Activated CD4-positive, alpha-beta T cell treated with anti-CD3 and anti-CD28 coated beads for 36 hours (primary cell): ENCODE results near the gene CPXM2. TPM values are rescaled to one million over a fixed set of nuclear protein-coding genes. Genes with fewer than 3 reads are reported as not detected.

Experiments used
- ATAC-seq: fragments of 200-7000 bp; cut with Tn5 transposase; one replicate; pipeline ENCODE4 v1.10.0; 2021; ENCODE audit warnings: mild to moderate bottlenecking, moderate library complexity
- CTCF ChIA-PET: fragments of 350-600 bp; sonication (Branson Sonifier 250); formaldehyde crosslinking; loops from one replicate; lab custom pipeline; 2021; ENCODE audit warnings: antibody characterized with exemption; lab: Charles Lee
- POLR2A ChIA-PET: fragments of 350-600 bp; sonication (Branson Sonifier 250); formaldehyde crosslinking; loops from one replicate; lab custom pipeline; 2021; ENCODE audit warnings: antibody characterized with exemption, inconsistent platforms; lab: Charles Lee
- DNase-seq: peaks from one replicate; pipeline ENCODE4 v3.0.0-alpha.2; 2020
- H3K27ac Mint-ChIP-seq: one replicate; pipeline ENCODE4 v1.8.0; 2021; ENCODE audit warnings: mixed read lengths
- H3K27me3 Mint-ChIP-seq: one replicate; pipeline ENCODE4 v1.8.0; 2021; ENCODE audit warnings: mixed read lengths
- H3K36me3 Mint-ChIP-seq: one replicate; pipeline ENCODE4 v1.8.0; 2021; ENCODE audit warnings: low read depth, mixed read lengths
- H3K4me1 Mint-ChIP-seq: one replicate; pipeline ENCODE4 v1.8.0; 2021; ENCODE audit warnings: mixed read lengths
- H3K4me3 Mint-ChIP-seq: one replicate; pipeline ENCODE4 v1.8.0; 2021; ENCODE audit warnings: mild to moderate bottlenecking, moderate library complexity, mixed read lengths
- H3K9me3 Mint-ChIP-seq: one replicate; pipeline ENCODE4 v1.8.0; 2021; ENCODE audit warnings: low read depth, mixed read lengths
- intact Hi-C, 2 experiments: fragments of 100-400 bp; cut with DNase I in 1 of 2; cut with micrococcal nuclease in 1 of 2; formaldehyde crosslinking; loops; one replicate each; pipeline versions ENCODE4 v1.14.2 to v1.15.1; 2022 to 2024; cut with DNase I, micrococcal nuclease
- total RNA-seq, 2 experiments: library from RNA; stranded (reverse); gene quantifications; one replicate each; pipeline ENCODE4 v1.2.3, GENCODE V29; 2021

The CPXM2 gene
- total RNA-seq, 2 experiments from 2014 or later: not detected

GRCh38 chr10:123717336-123717735, 174.3 kb downstream of the CPXM2 start:
- intact Hi-C loops: no loop called here
- Mint-ChIP-seq H3K4me3 (no peak overlapping the region), H3K9me3 (peaks cover 2% of the 10 kb centered on the region), H3K4me1 (no peaks in the 10 kb centered on the region), H3K27me3 (peaks cover 8% of the 10 kb centered on the region), H3K27ac (no peak overlapping the region), H3K36me3 (no peaks in the 10 kb centered on the region)
- ATAC-seq (no peak), DNase-seq (no peak)
- ChIA-PET POLR2A (no interaction called here), CTCF (no interaction called here)

DNA sequence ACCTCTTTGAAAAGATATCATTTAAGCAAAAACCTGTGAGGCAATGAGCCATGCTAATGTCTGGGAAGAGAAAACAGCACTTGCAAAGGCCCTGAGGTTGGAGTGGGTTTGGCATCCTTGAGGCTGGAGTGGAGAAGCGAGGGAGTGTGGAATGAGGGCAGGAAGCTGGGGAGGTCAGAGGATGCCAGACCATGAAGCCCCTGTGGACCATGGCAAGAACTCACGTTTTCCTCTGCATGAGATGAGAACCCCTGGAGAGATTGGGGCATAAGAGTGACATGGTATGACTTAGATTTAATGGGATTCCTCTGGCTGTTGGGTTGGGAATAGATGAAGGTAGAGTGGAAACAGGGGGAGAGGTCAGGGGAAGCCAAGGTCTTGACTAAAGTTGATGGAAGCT, 176.1 kb downstream of the CPXM2 start:
- no peaks in the 10 kb centered on the region for H3K36me3 Mint-ChIP-seq
- no peak for ATAC-seq
- H3K4me3 Mint-ChIP-seq: no peak overlapping the region
- ChIA-PET CTCF (no interaction called here), POLR2A (no interaction called here)
- intact Hi-C loops: no loop called here
- H3K27ac Mint-ChIP-seq: no peak overlapping the region
- peaks cover 5% of the 10 kb centered on the region for H3K27me3 Mint-ChIP-seq
- H3K4me1 Mint-ChIP-seq: no peaks in the 10 kb centered on the region
- peaks cover 2% of the 10 kb centered on the region for H3K9me3 Mint-ChIP-seq
- no peak for DNase-seq

DNA sequence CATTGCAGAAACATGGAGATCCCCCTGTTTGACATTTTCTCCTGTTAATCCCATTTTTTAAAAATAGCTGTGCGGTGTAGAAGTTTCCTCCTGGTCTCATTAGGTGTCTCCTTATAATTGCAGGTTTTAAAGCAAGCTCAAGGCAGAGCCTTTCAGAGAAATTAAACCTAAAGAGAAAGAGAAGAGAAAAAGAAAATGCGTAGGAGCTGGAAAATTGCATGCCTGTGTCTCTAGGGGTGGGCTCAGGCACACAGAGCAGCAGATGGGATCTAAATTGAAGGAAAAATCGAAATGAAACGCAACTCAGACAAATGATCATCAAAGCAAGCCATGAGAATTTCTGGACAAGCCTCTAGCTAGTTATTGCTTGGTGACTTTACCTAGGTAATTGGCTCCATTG, 185.4 kb downstream of the CPXM2 start:
- Mint-ChIP-seq H3K4me3 (no peak overlapping the region), H3K4me1 (no peaks in the 10 kb centered on the region), H3K9me3 (no peaks in the 10 kb centered on the region), H3K36me3 (no peaks in the 10 kb centered on the region), H3K27me3 (peaks cover 8% of the 10 kb centered on the region), H3K27ac (no peak overlapping the region)
- CTCF ChIA-PET: no interaction called here
- POLR2A ChIA-PET: no interaction called here
- ATAC-seq: no peak
- intact Hi-C loops: no loop called here
- no peak for DNase-seq

GRCh38 chr10:123704812-123705211, 186.8 kb downstream of the CPXM2 start:
- ChIA-PET POLR2A (no interaction called here), CTCF (no interaction called here)
- ATAC-seq: no peak
- peaks cover 8% of the 10 kb centered on the region for H3K27me3 Mint-ChIP-seq
- H3K4me1 Mint-ChIP-seq: no peaks in the 10 kb centered on the region
- no peaks in the 10 kb centered on the region for H3K36me3 Mint-ChIP-seq
- no peak for DNase-seq
- no peak overlapping the region for H3K27ac Mint-ChIP-seq
- no peaks in the 10 kb centered on the region for H3K9me3 Mint-ChIP-seq
- intact Hi-C loops: no loop called here
- H3K4me3 Mint-ChIP-seq: no peak overlapping the region

GRCh38 chr10:123704076-123704475, 187.5 kb downstream of the CPXM2 start:
- H3K4me3 Mint-ChIP-seq: no peak overlapping the region
- no peaks in the 10 kb centered on the region for H3K4me1 Mint-ChIP-seq
- ATAC-seq (no peak), DNase-seq (no peak)
- CTCF ChIA-PET: no interaction called here
- no peaks in the 10 kb centered on the region for H3K36me3 Mint-ChIP-seq
- intact Hi-C loops: no loop called here
- H3K27me3 Mint-ChIP-seq: peaks cover 8% of the 10 kb centered on the region
- no peaks in the 10 kb centered on the region for H3K9me3 Mint-ChIP-seq
- H3K27ac Mint-ChIP-seq: no peak overlapping the region
- POLR2A ChIA-PET: interaction anchor here (0.6 kb wide), 1 partner anchor 1144 kb away, joined by 3 read pairs; no protein-coding TSS in a partner anchor

DNA sequence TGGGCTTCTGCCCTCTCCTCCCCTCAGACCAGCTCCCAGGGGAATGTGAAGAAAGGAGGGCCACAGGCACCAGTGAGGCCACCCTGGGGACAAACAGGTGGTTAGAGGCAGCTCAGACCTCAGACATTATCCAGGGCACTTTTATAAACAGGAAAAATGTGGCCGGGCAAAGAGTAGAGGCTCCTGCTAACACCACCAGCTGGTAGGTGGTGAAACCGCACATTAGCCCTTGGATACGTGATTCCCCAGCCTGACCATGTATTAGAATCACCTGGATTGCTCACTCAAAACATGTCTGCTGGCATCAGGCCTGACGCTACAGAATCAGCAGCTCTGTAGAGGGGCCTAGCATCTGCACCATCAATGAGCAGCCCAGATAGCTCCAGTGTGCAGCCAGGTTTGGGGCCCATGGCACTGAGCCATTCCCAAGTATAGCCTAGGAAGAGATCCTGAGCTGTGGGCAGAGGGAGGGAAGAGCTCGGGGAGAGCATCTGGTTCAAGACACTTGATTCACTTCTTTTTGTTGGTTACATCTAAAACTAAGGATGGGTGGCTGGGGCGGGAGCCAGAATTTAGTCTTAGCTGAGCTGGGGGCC, 188.3 kb downstream of the CPXM2 start:
- H3K4me3 Mint-ChIP-seq: no peak overlapping the region
- ATAC-seq (no peak), DNase-seq (no peak)
- H3K36me3 Mint-ChIP-seq: no peaks in the 10 kb centered on the region
- H3K27ac Mint-ChIP-seq: no peak overlapping the region
- H3K9me3 Mint-ChIP-seq: no peaks in the 10 kb centered on the region
- ChIA-PET POLR2A (no interaction called here), CTCF (no interaction called here)
- H3K27me3 Mint-ChIP-seq: peaks cover 4% of the 10 kb centered on the region
- intact Hi-C loops: no loop called here
- H3K4me1 Mint-ChIP-seq: no peaks in the 10 kb centered on the region

Other genes with a start within 250 kb of the CPXM2 start
- gene GPR26, start 225.5 kb downstream of the CPXM2 start, total RNA-seq: not detected
- gene CHST15, start 201.8 kb upstream of the CPXM2 start, total RNA-seq: under 1 TPM; 0.40 to 0.43 TPM